K562 (cell line): ENCODE measurements around the gene SGPP2.
A peak's percentile ranks its signal among the peaks of the same experiment; 100 is the strongest.

Source experiments
- ADNP ChIP-seq: fragments of 200-800 bp; sonication (Bioruptor generic); IDR thresholded peaks from 2 replicates; pipeline ENCODE4 v1.6.1; 2016; ENCODE audit warnings: missing genetic modification characterization, missing compliant biosample characterization
- POLR2G ChIP-seq: fragments of 200-400 bp; formaldehyde crosslinking; IDR thresholded peaks from 2 replicates; pipeline ENCODE4 v1.6.1; 2017; ENCODE audit warnings: low read depth, mild to moderate bottlenecking, antibody characterized with exemption, low read length, moderate library complexity
- TF ChIP-seq, protein P1 (sequence below): fragments of 250-450 bp; sonication (Bioruptor Pico); IDR thresholded peaks from 2 replicates; pipeline ENCODE4 v1.5.0; 2020; ENCODE audit warnings: mild to moderate bottlenecking, borderline replicate concordance
- TF ChIP-seq, protein P2 (sequence below), 3 experiments: IDR thresholded peaks in 2 of 3; conservative IDR thresholded peaks in 1 of 3; 2 replicates each; pipeline ENCODE4 v1.5.1; 2011 to 2012; ENCODE audit warnings: low read length in 3 of 3, mild to moderate bottlenecking in 3 of 3, control low read depth in 2 of 3, improper control_type of control experiment in 1 of 3, inconsistent platforms in 1 of 3, low read depth in 1 of 3, mixed read lengths in 1 of 3, moderate library complexity in 1 of 3; ENCODE audit not compliant: insufficient read depth in 2 of 3

DNA sequence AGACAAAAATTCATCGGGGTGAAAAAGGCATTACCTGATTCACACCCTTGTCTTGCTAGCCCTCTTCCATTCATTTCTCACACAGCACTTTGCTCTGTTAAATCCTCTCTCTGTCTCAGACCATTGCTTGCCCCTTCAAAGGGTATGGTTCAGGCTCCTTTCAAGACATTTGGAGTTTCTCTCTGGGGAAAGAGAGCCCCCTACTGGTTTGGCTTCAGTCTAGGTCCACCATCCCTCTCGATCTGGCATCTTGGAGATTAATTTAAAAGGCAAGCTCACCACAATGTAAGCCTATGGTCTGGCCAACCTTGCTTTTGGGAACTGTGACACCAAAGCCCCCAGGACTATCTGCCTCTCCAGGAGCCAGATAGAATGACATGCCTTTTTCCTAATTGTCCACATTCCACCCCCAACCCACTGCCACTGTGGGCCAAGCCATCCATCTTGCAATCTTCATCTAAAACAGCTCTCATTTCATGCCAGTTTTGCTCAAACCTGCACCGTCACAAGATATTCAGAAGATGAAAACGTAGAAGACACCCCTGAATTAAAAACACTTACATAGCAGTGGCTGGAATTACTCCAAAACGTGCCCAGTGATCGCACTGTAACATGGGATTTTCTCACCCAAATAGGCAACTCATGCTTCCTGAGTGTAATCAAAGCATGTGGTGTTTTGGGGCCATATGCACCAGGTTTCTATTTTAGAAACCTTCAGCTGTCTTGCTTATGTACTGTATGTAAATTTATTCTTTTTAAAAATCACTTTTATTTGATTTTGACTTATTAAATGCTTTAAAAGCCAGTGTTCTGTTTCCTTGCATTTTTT lies 137.7 kb downstream of the SGPP2 start:
- no peak for TF ChIP-seq ADNP (tag)
- TF ChIP-seq, protein P1, sequence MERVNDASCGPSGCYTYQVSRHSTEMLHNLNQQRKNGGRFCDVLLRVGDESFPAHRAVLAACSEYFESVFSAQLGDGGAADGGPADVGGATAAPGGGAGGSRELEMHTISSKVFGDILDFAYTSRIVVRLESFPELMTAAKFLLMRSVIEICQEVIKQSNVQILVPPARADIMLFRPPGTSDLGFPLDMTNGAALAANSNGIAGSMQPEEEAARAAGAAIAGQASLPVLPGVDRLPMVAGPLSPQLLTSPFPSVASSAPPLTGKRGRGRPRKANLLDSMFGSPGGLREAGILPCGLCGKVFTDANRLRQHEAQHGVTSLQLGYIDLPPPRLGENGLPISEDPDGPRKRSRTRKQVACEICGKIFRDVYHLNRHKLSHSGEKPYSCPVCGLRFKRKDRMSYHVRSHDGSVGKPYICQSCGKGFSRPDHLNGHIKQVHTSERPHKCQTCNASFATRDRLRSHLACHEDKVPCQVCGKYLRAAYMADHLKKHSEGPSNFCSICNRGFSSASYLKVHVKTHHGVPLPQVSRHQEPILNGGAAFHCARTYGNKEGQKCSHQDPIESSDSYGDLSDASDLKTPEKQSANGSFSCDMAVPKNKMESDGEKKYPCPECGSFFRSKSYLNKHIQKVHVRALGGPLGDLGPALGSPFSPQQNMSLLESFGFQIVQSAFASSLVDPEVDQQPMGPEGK (CRISPR knock-in tag): no peak
- TF ChIP-seq, protein P2, sequence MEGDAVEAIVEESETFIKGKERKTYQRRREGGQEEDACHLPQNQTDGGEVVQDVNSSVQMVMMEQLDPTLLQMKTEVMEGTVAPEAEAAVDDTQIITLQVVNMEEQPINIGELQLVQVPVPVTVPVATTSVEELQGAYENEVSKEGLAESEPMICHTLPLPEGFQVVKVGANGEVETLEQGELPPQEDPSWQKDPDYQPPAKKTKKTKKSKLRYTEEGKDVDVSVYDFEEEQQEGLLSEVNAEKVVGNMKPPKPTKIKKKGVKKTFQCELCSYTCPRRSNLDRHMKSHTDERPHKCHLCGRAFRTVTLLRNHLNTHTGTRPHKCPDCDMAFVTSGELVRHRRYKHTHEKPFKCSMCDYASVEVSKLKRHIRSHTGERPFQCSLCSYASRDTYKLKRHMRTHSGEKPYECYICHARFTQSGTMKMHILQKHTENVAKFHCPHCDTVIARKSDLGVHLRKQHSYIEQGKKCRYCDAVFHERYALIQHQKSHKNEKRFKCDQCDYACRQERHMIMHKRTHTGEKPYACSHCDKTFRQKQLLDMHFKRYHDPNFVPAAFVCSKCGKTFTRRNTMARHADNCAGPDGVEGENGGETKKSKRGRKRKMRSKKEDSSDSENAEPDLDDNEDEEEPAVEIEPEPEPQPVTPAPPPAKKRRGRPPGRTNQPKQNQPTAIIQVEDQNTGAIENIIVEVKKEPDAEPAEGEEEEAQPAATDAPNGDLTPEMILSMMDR (IDR thresholded peaks at IDR 0.05 in 2 of 3, conservative IDR thresholded peaks at IDR 0.05 in 1 of 3; ENCODE audit: insufficient read depth in 2 of 3, low read depth in 1 of 3, low read length in 3 of 3): peak; percentile 39 to 66 (median 59)
- no peak for TF ChIP-seq POLR2G
